Mesenchymal stem cell (in vitro differentiated cells and primary cell): ENCODE data around the gene SLC28A1.

Experiments used
- DNase-seq: peaks from one replicate; pipeline ENCODE4 v3.0.0-alpha.2; 2013
- H2AFZ ChIP-seq: one replicate; pipeline ENCODE4 v1.6.1; 2013; ENCODE audit warnings: low read depth, mild to moderate bottlenecking, control low read depth, inconsistent platforms, low read length, moderate library complexity
- H2AK5ac ChIP-seq: 2 replicates; pipeline ENCODE4 v1.6.1; 2013; ENCODE audit warnings: low read length, moderate library complexity, mild to moderate bottlenecking, inconsistent platforms; ENCODE audit not compliant: severe bottlenecking
- H2BK120ac ChIP-seq: one replicate; pipeline ENCODE4 v1.6.1; 2013; ENCODE audit warnings: low read depth, mild to moderate bottlenecking, inconsistent platforms, low read length, moderate library complexity
- H2BK12ac ChIP-seq, 2 experiments: one replicate each; pipeline ENCODE4 v1.6.1; 2013; ENCODE audit warnings: inconsistent platforms in 2 of 2, low read length in 2 of 2, mild to moderate bottlenecking in 2 of 2, moderate library complexity in 2 of 2, control low read depth in 1 of 2
- H2BK15ac ChIP-seq: one replicate; pipeline ENCODE4 v1.6.1; 2013; ENCODE audit warnings: mild to moderate bottlenecking, low read depth, inconsistent platforms; ENCODE audit not compliant: poor library complexity, severe bottlenecking
- H2BK5ac ChIP-seq: 2 replicates; pipeline ENCODE4 v1.6.1; 2013; ENCODE audit warnings: low read depth, mild to moderate bottlenecking, low read length, control low read depth, inconsistent platforms; ENCODE audit not compliant: poor library complexity, severe bottlenecking
- H3K14ac ChIP-seq, 2 experiments: one replicate each; pipeline ENCODE4 v1.6.1; 2013; ENCODE audit warnings: inconsistent platforms in 2 of 2, low read length in 2 of 2, control low read depth in 1 of 2, mild to moderate bottlenecking in 1 of 2, moderate library complexity in 1 of 2
- H3K18ac ChIP-seq, 2 experiments: one replicate each; pipeline ENCODE4 v1.6.1; 2013; ENCODE audit warnings: inconsistent platforms in 2 of 2, low read length in 2 of 2, control low read depth in 1 of 2, low read depth in 1 of 2, mild to moderate bottlenecking in 1 of 2
- H3K23ac ChIP-seq, 2 experiments: one replicate each; pipeline ENCODE4 v1.6.1; 2013; ENCODE audit warnings: inconsistent platforms in 2 of 2, low read length in 2 of 2, mild to moderate bottlenecking in 2 of 2, moderate library complexity in 2 of 2, control low read depth in 1 of 2
- H3K27ac ChIP-seq: 2 replicates; pipeline ENCODE4 v1.5.1; 2013; ENCODE audit warnings: mild to moderate bottlenecking, moderate library complexity, low read length, control low read depth, inconsistent platforms; ENCODE audit not compliant: poor library complexity, severe bottlenecking
- H3K27me3 ChIP-seq, 2 experiments: 2 replicates each; pipeline versions ENCODE4 v1.6.1 to v1.7.0; 2013; ENCODE audit warnings: low read length in 2 of 2, mild to moderate bottlenecking in 2 of 2, moderate library complexity in 2 of 2, control low read depth in 1 of 2, inconsistent platforms in 1 of 2; ENCODE audit not compliant: control insufficient read depth in 1 of 2, insufficient read depth in 1 of 2
- H3K36me3 ChIP-seq, 2 experiments: 2 replicates each; pipeline versions ENCODE4 v1.6.1 to v1.7.0; 2013; ENCODE audit warnings: low read length in 2 of 2, control low read depth in 1 of 2, inconsistent platforms in 1 of 2, low read depth in 1 of 2, mild to moderate bottlenecking in 1 of 2; ENCODE audit not compliant: insufficient read depth in 2 of 2, control insufficient read depth in 1 of 2
- H3K4ac ChIP-seq, 2 experiments: one replicate each; pipeline ENCODE4 v1.6.1; 2013; ENCODE audit warnings: inconsistent platforms in 2 of 2, low read length in 2 of 2, mild to moderate bottlenecking in 2 of 2, moderate library complexity in 2 of 2, control low read depth in 1 of 2, low read depth in 1 of 2
- H3K4me1 ChIP-seq: 2 replicates; pipeline ENCODE4 v1.6.1; 2013; ENCODE audit warnings: low read depth, low read length, control low read depth; ENCODE audit not compliant: control insufficient read depth, insufficient read depth
- H3K4me2 ChIP-seq: 2 replicates; pipeline ENCODE4 v1.6.1; 2013; ENCODE audit warnings: low read length, mild to moderate bottlenecking, inconsistent platforms; ENCODE audit not compliant: poor library complexity, severe bottlenecking
- H3K4me3 ChIP-seq, 2 experiments: 2 replicates each; pipeline versions ENCODE4 v1.5.1 to v1.7.0; 2013; ENCODE audit warnings: low read length in 2 of 2, mild to moderate bottlenecking in 2 of 2, control low read depth in 1 of 2, low read depth in 1 of 2; ENCODE audit not compliant: insufficient read depth in 1 of 2
- H3K79me1 ChIP-seq: replicated peaks from 2 replicates; pipeline ENCODE4 v1.6.1; 2013; ENCODE audit warnings: mild to moderate bottlenecking, control low read depth, low read length, inconsistent platforms; ENCODE audit not compliant: poor library complexity, severe bottlenecking
- H3K9ac ChIP-seq: 2 replicates; pipeline ENCODE4 v1.7.0; 2013; ENCODE audit warnings: mild to moderate bottlenecking, low read length, moderate library complexity
- H3K9me3 ChIP-seq: 2 replicates; pipeline ENCODE4 v1.7.0; 2013; ENCODE audit warnings: mild to moderate bottlenecking, low read length; ENCODE audit not compliant: control insufficient read depth
- H4K8ac ChIP-seq: one replicate; pipeline ENCODE4 v1.6.1; 2013; ENCODE audit warnings: inconsistent platforms, mild to moderate bottlenecking, low read length, moderate library complexity
- H4K91ac ChIP-seq: one replicate; pipeline ENCODE4 v1.6.1; 2013; ENCODE audit warnings: mild to moderate bottlenecking, low read length, inconsistent platforms
- WGBS: methylation state at CpG from one replicate; pipeline ENCODE4 v1.1.7; 2013; ENCODE audit warnings: mixed read lengths; 5-methylcytosine and 5-hydroxymethylcytosine counted together

SLC28A1 gene

GRCh38 chr15:84856731-84857417 is 27.6 kb upstream of the SLC28A1 start:
- Histone ChIP-seq H3K4me2 (no peak overlapping the region), H3K23ac (no peak overlapping the region), H3K9me3 (no peaks in the 10 kb centered on the region), H4K8ac (no peak overlapping the region), H3K9ac (no peak overlapping the region), H4K91ac (peak overlapping the region; percentile 46), H3K4me1 (peaks cover 4% of the 10 kb centered on the region), H2BK15ac (no peak overlapping the region), H3K4me3 (no peak overlapping the region), H2BK120ac (no peak overlapping the region), H2BK5ac (no peak overlapping the region), H2AFZ (no peak overlapping the region), H3K27ac (no peak overlapping the region), H3K36me3 (no peaks in the 10 kb centered on the region), H3K27me3 (peaks cover 0 to 3% of the 10 kb centered on the region in 2 experiments), H3K14ac (no peak overlapping the region), H2AK5ac (no peak overlapping the region), H3K4ac (no peak overlapping the region), H3K18ac (no peak overlapping the region), H2BK12ac (no peak overlapping the region), H3K79me1 (no peaks in the 10 kb centered on the region)
- no peak for DNase-seq
- 92% methylated on average over 15 of the region's 16 CpGs for WGBS

GRCh38 chr15:84857418-84858004 is 27.0 kb upstream of the SLC28A1 start:
- Histone ChIP-seq H3K23ac (no peak overlapping the region), H2BK15ac (no peak overlapping the region), H2BK120ac (no peak overlapping the region), H3K36me3 (no peaks in the 10 kb centered on the region), H3K4ac (no peak overlapping the region), H3K4me1 (peaks cover 3% of the 10 kb centered on the region), H3K9ac (no peak overlapping the region), H2BK12ac (no peak overlapping the region), H3K27me3 (peaks cover 0 to 3% of the 10 kb centered on the region in 2 experiments), H3K4me2 (no peak overlapping the region), H2BK5ac (no peak overlapping the region), H4K8ac (no peak overlapping the region), H3K4me3 (no peak overlapping the region), H3K79me1 (no peaks in the 10 kb centered on the region), H4K91ac (no peak overlapping the region), H2AFZ (no peak overlapping the region), H3K18ac (no peak overlapping the region), H3K9me3 (no peaks in the 10 kb centered on the region), H3K14ac (no peak overlapping the region), H2AK5ac (no peak overlapping the region), H3K27ac (no peak overlapping the region)
- 93% methylated on average over 15 of the region's 15 CpGs for WGBS
- no peak for DNase-seq

- Histone ChIP-seq H3K4me2 (no peak overlapping the region), H2BK5ac (no peak overlapping the region), H3K18ac (no peak overlapping the region), H3K14ac (no peak overlapping the region), H3K9me3 (no peaks in the 10 kb centered on the region), H3K4ac (no peak overlapping the region), H3K9ac (no peak overlapping the region), H3K4me1 (peaks cover 3% of the 10 kb centered on the region), H4K91ac (no peak overlapping the region), H2BK15ac (no peak overlapping the region), H3K4me3 (no peak overlapping the region), H3K79me1 (no peaks in the 10 kb centered on the region), H2AK5ac (no peak overlapping the region), H4K8ac (no peak overlapping the region), H2BK12ac (no peak overlapping the region), H3K27me3 (peaks cover 0 to 3% of the 10 kb centered on the region in 2 experiments), H2BK120ac (no peak overlapping the region), H3K36me3 (no peaks in the 10 kb centered on the region), H3K27ac (no peak overlapping the region), H2AFZ (no peak overlapping the region), H3K23ac (no peak overlapping the region)
- WGBS = 94% methylated on average over 11 of the region's 11 CpGs
- DNase-seq = no peak
Measured at GRCh38 chr15:84858231-84858630, 26.2 kb upstream of the SLC28A1 start.

GRCh38 chr15:84859144-84859543 is 25.3 kb upstream of the SLC28A1 start:
- Histone ChIP-seq H4K8ac (no peak overlapping the region), H3K23ac (no peak overlapping the region), H3K4ac (no peak overlapping the region), H2BK12ac (no peak overlapping the region), H2BK5ac (no peak overlapping the region), H2BK120ac (no peak overlapping the region), H3K27ac (no peak overlapping the region), H3K14ac (no peak overlapping the region), H3K27me3 (peaks cover 0 to 3% of the 10 kb centered on the region in 2 experiments), H3K4me2 (no peak overlapping the region), H3K79me1 (no peaks in the 10 kb centered on the region), H3K36me3 (no peaks in the 10 kb centered on the region), H3K9ac (no peak overlapping the region), H3K9me3 (no peaks in the 10 kb centered on the region), H3K18ac (no peak overlapping the region), H4K91ac (no peak overlapping the region), H2AK5ac (no peak overlapping the region), H2AFZ (no peak overlapping the region), H3K4me1 (peaks cover 2% of the 10 kb centered on the region), H2BK15ac (no peak overlapping the region), H3K4me3 (no peak overlapping the region)
- WGBS = 91% methylated on average over 8 of the region's 8 CpGs
- DNase-seq = no peak
